T-helper 17 cell (primary cell): Measurements from ENCODE around the gene PRSS33. TPM values are rescaled to one million over a fixed set of nuclear protein-coding genes. Genes with fewer than 3 reads are reported as not detected.

Experiments
- ATAC-seq: fragments of 150-1000 bp; cut with Tn5 transposase; 2 replicates; pipeline ENCODE4 v1.10.0; 2021; ENCODE audit warnings: mild to moderate bottlenecking, moderate library complexity
- DNase-seq, 3 donors: peaks; one replicate each; pipeline versions ENCODE4 v3.0.0 to v3.0.0-alpha.2; 2020 to 2021
- H3K9me3 ChIP-seq: one replicate; pipeline ENCODE4 v1.7.0; 2013; ENCODE audit warnings: low read length, mild to moderate bottlenecking; ENCODE audit not compliant: control insufficient read depth, poor library complexity, severe bottlenecking
- H3K27ac Mint-ChIP-seq: one replicate; pipeline ENCODE4 v1.8.0; 2022; ENCODE audit warnings: mild to moderate bottlenecking, moderate library complexity, mixed read lengths
- H3K27me3 Mint-ChIP-seq: one replicate; pipeline ENCODE4 v1.8.0; 2022; ENCODE audit warnings: mixed read lengths
- H3K36me3 Mint-ChIP-seq: one replicate; pipeline ENCODE4 v1.8.0; 2022; ENCODE audit warnings: low read depth, mixed read lengths
- H3K4me1 Mint-ChIP-seq: one replicate; pipeline ENCODE4 v1.8.0; 2022; ENCODE audit warnings: mild to moderate bottlenecking, mixed read lengths
- H3K4me3 Mint-ChIP-seq: one replicate; pipeline ENCODE4 v1.8.0; 2022; ENCODE audit warnings: mild to moderate bottlenecking, moderate library complexity, mixed read lengths
- total RNA-seq, 4 donors: library from RNA in 2 of 4; stranded (reverse) in 2 of 4; gene quantifications; one replicate each; pipeline ENCODE4 v1.2.3 and lab custom pipeline; 2022 to 2026

The PRSS33 gene
- total RNA-seq, 2 donors from 2014 or later, result not detected

DNA sequence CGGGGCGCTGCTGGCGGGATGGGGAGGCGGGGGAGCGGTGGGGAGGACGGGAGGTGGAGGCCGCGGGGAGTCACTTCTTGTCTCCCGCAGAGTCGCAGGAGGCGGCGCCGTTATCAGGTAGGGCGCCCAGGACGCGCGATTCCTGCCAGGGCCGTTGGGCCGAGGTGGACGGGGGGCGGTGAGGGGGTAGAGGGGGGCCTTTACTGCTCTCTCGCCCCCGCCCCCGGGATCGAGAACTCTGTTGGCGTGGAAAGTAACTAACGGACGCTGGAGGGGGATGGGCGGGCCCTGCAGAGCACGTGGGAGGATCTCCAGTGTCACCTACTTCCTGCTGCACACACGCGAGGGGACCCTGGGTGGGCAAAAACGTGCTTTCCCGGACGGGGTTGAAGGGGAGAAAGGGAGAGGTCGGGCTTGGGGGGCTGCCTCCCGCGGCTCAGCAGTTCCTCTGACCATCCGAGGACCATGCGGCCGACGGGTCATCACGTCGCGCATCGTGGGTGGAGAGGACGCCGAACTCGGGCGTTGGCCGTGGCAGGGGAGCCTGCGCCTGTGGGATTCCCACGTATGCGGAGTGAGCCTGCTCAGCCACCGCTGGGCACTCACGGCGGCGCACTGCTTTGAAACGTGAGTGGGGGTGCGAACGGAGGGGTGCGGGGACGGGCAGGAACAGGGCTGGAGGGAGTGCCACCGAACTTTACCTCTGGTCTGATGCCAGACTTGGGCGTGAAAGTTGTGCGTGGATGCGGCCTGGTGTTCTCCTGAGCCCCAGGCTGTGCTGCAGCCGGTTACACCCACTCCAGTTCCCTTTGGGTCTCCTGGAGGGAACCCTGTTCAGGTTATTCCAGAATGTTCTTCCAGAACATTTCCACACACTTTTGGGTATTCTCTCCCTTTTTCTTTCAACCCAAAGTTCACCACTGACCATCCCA, 30.2 kb upstream of the PRSS33 start:
- no peak for DNase-seq
- Mint-ChIP-seq H3K4me1 (no peaks in the 10 kb centered on the region), H3K36me3 (no peaks in the 10 kb centered on the region), H3K27ac (no peak overlapping the region), H3K27me3 (peaks cover 5% of the 10 kb centered on the region), H3K4me3 (no peak overlapping the region)
- H3K9me3 ChIP-seq, result no peaks in the 10 kb centered on the region
- no peak for ATAC-seq

DNA sequence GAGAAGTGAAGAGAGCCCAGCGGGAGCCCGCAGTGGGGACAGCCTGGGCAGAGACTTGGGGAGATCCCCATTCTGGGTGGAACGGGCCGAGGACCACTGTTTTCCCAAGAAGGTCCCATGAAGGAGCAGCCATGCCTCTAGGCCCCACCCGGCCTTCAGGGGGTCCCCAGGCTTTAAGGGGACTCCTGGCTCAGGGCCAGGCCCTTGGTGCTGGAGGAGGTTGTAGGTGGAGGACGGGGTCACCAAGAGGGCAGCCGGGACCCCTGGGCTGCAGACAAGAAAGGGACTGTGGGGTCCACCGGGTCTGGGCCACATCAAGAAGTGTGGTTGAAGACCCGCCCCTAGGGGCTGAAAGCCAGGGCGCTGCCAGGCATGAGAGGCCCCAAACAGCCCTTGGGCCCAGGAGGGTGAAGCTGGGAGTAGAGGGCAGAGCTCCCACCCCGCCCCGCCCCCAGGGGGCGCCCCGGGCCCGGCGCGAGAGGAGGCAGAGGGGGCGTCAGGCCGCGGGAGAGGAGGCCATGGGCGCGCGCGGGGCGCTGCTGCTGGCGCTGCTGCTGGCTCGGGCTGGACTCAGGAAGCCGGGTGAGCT, 29.5 kb upstream of the PRSS33 start, which contains the start of gene PRSS21:
Gene PRSS21 (plus strand): TSS at position 487 of the 589 bp plus-strand sequence. CDS start 32 bp downstream, at position 519.
- H3K4me3 Mint-ChIP-seq, result no peak within 1 kb of the TSS
- no peaks in the 10 kb centered on the region for H3K9me3 ChIP-seq
- H3K27ac Mint-ChIP-seq, result no peak within 1 kb of the TSS
- no peaks in the 10 kb centered on the region for H3K36me3 Mint-ChIP-seq
- H3K27me3 Mint-ChIP-seq, result peaks cover 5% of the 10 kb centered on the region
- H3K4me1 Mint-ChIP-seq, result no peaks in the 10 kb centered on the region
- DNase-seq (peak in 1 of 3 donors; percentile 26), ATAC-seq (peak; percentile 52)

DNA sequence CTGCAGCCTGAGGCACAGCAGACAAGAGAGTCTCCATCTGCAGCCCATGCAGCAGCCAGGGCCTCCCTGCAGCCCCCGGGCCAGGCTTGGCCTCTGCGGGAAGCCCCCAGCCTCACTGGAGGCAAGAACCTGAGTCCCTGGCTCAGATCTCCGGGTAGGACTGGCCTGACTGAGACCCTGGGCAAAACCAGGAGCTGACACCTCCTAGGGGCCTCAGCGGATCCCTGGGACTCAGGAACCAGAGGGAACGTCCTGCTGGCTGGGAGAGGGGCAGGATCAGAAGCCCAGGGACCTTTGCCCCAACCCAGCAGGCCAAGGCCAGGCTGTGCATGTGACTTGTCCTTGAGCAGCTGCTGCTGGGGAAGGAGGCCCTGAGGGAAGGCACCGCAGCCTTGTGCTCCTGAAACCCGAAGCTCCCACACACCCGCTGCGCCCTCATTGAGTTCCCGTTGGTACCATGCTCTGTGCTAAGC, 28.0 kb upstream of the PRSS33 start:
- Mint-ChIP-seq H3K4me3 (no peak overlapping the region), H3K27ac (no peak overlapping the region), H3K27me3 (peaks cover 8% of the 10 kb centered on the region), H3K36me3 (no peaks in the 10 kb centered on the region), H3K4me1 (no peaks in the 10 kb centered on the region)
- H3K9me3 ChIP-seq, result no peaks in the 10 kb centered on the region
- DNase-seq (no peak), ATAC-seq (no peak)

DNA sequence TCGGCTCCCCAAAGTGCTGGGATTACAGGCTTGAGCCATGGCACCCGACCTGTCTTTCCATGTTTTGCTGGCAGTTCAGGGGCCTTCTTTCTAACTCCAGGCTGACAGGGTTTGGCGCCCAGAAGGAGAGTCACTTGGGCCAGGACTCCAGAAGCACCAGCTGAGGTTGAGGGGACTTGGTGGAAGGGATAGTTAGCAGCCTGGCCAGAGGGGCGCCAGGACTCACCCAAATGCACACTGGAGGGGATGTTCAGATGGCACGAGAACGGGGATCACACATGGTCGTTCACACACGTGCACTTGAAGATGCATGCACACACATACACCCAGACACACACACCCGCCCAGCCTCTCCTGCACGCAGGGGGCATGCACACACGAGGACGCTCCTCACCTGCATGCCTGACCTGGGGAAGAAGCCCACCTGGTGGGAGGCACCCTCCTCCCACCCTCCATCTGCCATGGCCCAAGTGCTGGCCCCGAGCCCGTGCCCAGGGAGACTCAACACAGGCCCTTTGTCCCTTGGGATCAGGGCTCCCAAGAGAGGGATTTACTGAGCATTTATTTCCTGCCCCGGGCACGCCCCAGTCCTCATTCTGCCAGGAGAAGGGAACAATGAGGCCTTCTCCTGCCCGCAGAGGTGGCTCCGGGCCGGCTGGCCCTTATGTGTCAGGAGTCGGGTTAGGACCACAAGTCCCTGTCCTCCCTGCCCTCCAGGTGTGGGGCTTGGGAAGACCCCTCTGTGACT, 27.4 kb upstream of the PRSS33 start:
- H3K9me3 ChIP-seq, result no peaks in the 10 kb centered on the region
- no peak for DNase-seq
- ATAC-seq, result no peak
- Mint-ChIP-seq H3K36me3 (no peaks in the 10 kb centered on the region), H3K4me3 (no peak overlapping the region), H3K27ac (no peak overlapping the region), H3K4me1 (no peaks in the 10 kb centered on the region), H3K27me3 (peaks cover 14% of the 10 kb centered on the region)

DNA sequence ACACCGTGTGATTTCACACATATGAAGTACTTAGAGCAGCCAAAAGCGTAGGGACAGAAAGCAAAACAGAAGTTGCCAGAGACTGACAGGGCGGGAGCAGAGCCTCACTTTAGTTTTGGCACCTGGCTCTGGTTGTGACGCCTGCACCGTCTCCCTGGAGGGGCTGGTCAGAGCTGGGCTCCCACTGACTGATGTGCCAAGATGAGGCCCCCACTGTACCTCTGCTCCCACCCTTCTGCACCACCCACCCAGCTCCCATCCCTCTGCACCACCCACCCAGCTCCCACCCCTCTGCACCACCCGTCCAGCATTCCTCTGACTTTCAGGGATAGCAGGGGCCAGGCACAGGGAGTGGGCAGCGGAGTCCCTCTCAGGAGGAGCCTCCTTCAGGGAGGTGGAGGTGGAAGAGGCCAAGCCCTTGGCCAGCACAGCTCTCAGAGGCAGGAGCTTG, 26.4 kb upstream of the PRSS33 start:
- Mint-ChIP-seq H3K27me3 (peaks cover 19% of the 10 kb centered on the region), H3K4me1 (no peaks in the 10 kb centered on the region), H3K36me3 (peaks cover 2% of the 10 kb centered on the region), H3K4me3 (no peak overlapping the region), H3K27ac (no peak overlapping the region)
- no peaks in the 10 kb centered on the region for H3K9me3 ChIP-seq
- ATAC-seq, result no peak
- no peak for DNase-seq

DNA sequence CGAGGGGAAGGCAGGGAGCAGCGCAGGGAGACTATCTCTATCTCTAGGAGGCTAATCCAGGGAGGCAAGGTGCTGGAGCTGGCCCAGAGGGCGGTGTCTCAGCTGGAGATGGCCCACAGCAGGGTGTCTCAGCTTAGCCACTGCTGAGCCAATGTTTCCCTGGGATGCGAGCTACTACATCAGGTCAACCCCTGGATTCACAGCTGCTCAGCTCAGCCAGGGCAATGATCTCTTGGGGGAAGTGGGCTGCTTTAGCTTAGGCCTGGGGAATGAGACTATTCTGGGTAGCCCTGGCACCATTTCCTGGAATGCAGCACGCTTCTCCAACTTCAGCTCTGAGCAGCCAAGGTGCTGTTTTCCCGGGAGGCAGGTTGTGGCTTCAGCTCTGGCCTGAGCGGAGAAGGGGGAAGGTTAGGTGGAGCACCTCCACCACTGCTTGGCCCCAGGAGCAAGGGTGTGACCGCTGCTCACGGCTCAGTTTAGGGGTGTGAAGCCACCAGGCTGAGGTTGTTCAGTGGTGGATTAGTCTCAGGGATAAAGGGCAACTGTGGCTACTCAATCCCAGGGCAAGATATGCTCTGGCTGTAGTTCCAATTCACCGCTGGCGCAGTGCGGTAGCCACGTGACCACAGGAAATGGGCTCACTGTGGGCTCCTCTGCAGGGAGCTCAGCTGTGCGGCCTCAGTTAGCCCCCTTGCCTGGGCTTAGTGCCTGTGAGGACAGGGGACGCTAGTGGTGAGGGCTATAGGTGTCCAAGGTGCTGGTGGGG, 24.5 kb upstream of the PRSS33 start:
- no peak overlapping the region for H3K27ac Mint-ChIP-seq
- no peak overlapping the region for H3K4me3 Mint-ChIP-seq
- ATAC-seq (no peak), DNase-seq (no peak)
- peaks cover 2% of the 10 kb centered on the region for H3K4me1 Mint-ChIP-seq
- H3K9me3 ChIP-seq, result no peaks in the 10 kb centered on the region
- peaks cover 31% of the 10 kb centered on the region for H3K27me3 Mint-ChIP-seq
- H3K36me3 Mint-ChIP-seq, result peaks cover 2% of the 10 kb centered on the region

DNA sequence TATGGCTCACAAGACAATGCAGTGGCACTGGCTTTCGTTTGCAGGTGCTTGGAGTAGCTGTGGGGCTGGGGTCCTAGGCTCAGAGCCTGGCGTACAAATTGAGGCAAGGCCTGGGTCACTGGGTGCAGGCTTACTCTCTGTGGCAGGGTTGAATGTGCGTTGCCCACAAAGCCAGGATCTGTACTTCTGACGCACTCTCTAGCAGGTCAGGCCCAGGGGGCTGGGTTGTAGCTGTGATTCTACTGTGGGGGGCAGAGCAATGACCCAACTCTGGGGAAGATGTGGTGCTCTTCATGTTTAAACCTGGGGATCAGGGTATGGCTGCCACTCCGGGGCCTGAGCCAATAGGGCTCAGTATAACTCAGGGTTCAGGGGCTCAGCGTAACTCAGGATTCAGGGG, 23.3 kb upstream of the PRSS33 start:
- no peaks in the 10 kb centered on the region for H3K9me3 ChIP-seq
- no peak overlapping the region for H3K4me3 Mint-ChIP-seq
- H3K27ac Mint-ChIP-seq, result no peak overlapping the region
- H3K4me1 Mint-ChIP-seq, result peaks cover 2% of the 10 kb centered on the region
- no peak for ATAC-seq
- no peak for DNase-seq
- peaks cover 38% of the 10 kb centered on the region for H3K27me3 Mint-ChIP-seq
- peaks cover 2% of the 10 kb centered on the region for H3K36me3 Mint-ChIP-seq

DNA sequence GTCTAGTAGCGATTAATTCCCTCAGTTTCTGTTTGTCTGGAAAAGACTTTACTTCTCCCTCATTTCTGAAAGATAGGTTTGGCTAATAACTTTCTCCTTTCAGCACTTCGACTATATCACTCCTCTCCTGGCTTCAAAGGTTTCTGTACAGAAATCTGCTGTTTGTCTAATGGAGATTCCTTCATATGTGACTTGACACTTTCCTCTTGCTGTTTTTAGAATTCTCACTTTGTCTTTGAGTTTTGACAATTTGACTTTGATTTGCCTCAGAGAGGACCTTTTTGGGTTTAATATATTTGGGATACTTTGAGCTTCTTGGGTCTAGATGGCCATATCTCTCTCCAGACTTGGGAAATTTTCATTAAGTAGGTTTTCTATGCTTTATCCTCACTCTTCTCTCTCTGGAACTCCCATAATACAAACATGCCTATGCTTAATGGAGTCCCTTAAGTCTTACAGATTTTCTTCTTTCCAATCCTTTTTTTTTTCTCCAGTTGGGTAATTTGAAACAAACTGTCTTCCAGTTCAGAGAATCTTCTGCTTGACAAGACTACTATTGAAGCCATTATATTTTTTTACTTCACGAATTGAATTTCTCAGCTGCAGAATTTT, 21.9 kb upstream of the PRSS33 start:
- no peak for ATAC-seq
- no peaks in the 10 kb centered on the region for H3K9me3 ChIP-seq
- H3K4me3 Mint-ChIP-seq, result no peak overlapping the region
- H3K27ac Mint-ChIP-seq, result no peak overlapping the region
- peaks cover 2% of the 10 kb centered on the region for H3K4me1 Mint-ChIP-seq
- peaks cover 2% of the 10 kb centered on the region for H3K36me3 Mint-ChIP-seq
- H3K27me3 Mint-ChIP-seq, result peaks cover 38% of the 10 kb centered on the region
- no peak for DNase-seq

DNA sequence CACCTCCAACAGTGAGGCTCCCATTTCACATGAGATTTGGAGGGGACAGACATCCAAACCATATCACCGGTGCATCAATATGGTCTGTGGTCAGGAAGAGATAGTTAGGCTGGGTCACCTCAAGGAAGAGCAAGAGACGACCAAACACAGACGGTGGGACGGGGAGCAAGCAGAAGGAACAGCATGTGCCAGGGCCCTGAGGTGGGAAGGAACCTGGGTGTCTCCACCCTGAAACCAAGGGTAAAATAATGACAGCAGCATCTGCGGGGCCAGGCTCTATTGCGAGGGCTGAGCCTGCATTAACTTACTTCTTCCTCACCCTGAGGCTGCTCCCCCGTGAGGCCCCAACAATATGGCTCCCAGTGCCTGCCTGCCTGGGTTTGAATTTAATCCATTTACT, 20.8 kb upstream of the PRSS33 start:
- Mint-ChIP-seq H3K36me3 (peaks cover 2% of the 10 kb centered on the region), H3K27ac (no peak overlapping the region), H3K27me3 (peaks cover 38% of the 10 kb centered on the region), H3K4me3 (no peak overlapping the region), H3K4me1 (peaks cover 2% of the 10 kb centered on the region)
- DNase-seq (no peak), ATAC-seq (no peak)
- no peaks in the 10 kb centered on the region for H3K9me3 ChIP-seq

DNA sequence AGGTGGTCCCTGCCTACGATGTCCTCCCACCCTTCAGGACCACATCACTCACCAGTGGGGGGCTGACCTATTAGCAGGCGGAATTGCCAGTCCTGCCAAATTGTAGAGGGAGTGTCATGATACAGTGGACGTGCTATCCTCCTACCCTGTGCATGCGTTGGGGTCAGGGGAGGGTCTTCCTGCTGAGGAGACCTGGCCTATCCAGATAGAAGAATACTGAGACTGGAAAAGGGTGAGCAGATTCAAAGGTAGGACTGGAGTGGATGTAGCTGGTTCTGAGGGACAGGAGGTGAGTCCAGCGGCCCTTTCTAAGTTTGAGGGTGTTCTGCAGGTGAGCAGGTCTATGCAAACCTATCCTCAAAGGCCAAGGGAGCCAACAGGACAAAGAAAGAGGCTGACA, 18.9 kb upstream of the PRSS33 start:
- H3K27me3 Mint-ChIP-seq, result peaks cover 38% of the 10 kb centered on the region
- no peak overlapping the region for H3K4me3 Mint-ChIP-seq
- H3K9me3 ChIP-seq, result no peaks in the 10 kb centered on the region
- peaks cover 4% of the 10 kb centered on the region for H3K4me1 Mint-ChIP-seq
- ATAC-seq (no peak), DNase-seq (no peak)
- H3K27ac Mint-ChIP-seq, result no peak overlapping the region
- peaks cover 2% of the 10 kb centered on the region for H3K36me3 Mint-ChIP-seq

DNA sequence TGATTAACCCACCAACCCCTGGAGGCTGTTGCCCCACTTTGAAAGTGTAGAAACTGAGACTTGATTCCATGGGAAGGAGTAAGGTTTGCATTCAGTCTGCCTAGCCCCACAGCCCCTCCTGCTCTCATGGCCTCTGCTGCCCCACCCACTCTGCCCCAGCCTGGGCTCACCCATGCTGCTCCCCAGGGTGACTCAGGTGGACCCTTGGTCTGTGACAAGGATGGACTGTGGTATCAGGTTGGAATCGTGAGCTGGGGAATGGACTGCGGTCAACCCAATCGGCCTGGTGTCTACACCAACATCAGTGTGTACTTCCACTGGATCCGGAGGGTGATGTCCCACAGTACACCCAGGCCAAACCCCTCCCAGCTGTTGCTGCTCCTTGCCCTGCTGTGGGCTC, 17.4 kb upstream of the PRSS33 start:
- DNase-seq, result no peak
- no peak for ATAC-seq
- Mint-ChIP-seq H3K27me3 (peaks cover 28% of the 10 kb centered on the region), H3K4me3 (no peak overlapping the region), H3K4me1 (peaks cover 4% of the 10 kb centered on the region), H3K27ac (no peak overlapping the region), H3K36me3 (peaks cover 2% of the 10 kb centered on the region)
- H3K9me3 ChIP-seq, result no peaks in the 10 kb centered on the region

DNA sequence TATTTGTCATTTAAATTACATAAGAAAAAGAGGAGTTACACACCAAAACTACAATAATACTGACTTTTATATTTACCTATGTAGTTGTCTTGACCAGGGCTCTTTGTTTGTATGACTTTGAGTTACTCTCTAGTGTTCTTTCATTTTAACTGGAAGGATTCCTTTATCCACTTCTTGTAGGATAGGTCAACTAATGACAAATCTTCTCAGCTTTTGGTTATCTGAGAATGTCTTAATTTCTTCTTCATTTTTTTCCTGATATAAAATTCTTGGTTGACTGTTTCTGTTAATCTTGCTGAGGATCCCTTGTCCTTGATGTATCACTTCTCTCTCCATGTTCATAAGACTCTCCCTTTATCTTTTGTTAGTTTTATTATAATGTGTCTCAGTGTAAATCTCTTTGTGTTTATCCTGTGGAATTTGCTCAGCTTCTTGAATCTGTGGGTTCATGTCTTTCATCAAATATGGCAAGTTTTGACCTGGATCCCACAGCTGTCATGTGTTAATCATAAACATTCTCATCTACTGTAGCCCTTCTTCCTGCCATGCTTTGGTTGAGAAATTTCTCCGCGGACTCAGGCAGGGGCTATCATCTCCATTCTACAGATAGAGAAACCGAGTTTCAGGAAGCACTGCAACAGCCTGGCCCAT, 16.3 kb upstream of the PRSS33 start:
- DNase-seq (no peak), ATAC-seq (no peak)
- no peaks in the 10 kb centered on the region for H3K9me3 ChIP-seq
- Mint-ChIP-seq H3K4me1 (peaks cover 4% of the 10 kb centered on the region), H3K27ac (no peak overlapping the region), H3K27me3 (peaks cover 18% of the 10 kb centered on the region), H3K36me3 (no peaks in the 10 kb centered on the region), H3K4me3 (no peak overlapping the region)
